Measurements from ENCODE around the gene HES6.

GRCh38 chr2:238278626-238279323, 38.9 kb upstream of the HES6 start:
- TF ChIP-seq POLR2A (IDR thresholded peaks at IDR 0.05) = no peak
- TF ChIP-seq CTCF (IDR thresholded peaks at IDR 0.05) = no peak

Measured in testis (tissue), 2 donors.